Measurements from ENCODE around the gene MEP1B.
A peak's percentile ranks its signal among the peaks of the same experiment; 100 is the strongest.
"Not testable (repeated sequence)": the region's sequence is repeated elsewhere in the genome, so short reads cannot be mapped to it uniquely, and the experiment has no call there.

Gene MEP1B

DNA sequence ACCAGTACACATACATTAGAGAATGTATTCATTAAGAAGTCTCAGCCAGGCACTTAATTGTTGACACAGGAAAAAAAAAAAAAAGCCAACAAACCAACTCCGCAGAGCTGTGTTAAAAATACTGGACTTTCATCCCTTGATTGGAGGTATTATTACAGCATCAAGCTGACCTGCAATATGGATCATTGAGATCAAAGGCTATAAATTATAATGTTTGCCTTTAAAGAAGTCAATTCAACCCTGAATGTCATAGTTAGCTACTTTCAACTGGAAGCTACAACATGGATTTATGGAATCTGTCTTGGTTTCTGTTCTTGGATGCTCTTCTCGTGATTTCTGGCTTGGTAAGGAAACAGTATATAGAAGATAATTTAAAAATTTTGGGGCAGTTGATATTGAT lies at the start of gene MEP1B:
MEP1B (plus strand) TSS at position 250 of the 400 bp plus-strand sequence; CDS start at position 282, 32 bp downstream.
- no peak for DNase-seq (ENCODE audit: low read depth in 3 of 3, low spot score in 1 of 3)

DNA sequence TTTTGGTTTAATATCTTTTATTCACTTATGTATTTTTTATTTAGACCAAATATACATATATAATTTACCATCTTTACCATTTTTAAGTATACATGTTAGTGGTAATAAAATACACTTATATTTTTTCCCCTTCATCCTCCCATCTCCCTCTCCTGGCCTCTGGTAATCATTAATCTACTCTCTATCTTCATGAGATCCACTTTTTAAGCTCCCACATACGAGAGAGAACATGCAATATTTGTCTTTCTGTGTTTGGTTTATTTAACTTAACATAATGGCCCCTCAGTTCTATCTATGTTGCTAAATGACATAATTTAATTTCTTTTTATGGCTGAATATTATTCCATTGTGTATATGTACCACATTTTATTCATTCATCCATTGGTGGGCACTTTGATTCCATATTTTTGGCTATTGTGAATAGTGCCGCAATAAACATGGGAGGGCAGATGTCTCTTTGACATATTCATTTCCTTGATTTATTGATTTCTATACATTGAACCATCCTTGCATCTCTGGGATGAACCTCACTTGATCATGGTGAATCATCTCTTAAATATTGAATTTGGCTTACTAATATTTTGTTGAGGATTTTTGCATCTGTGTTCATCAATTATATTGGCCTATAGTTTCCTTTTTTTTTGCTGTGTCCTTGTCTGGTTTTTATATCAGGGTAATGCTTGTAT lies 41.5 kb upstream of the MEP1B start:
- DNase-seq (ENCODE audit: low read depth in 3 of 3, low spot score in 1 of 3) = no peak

DNA sequence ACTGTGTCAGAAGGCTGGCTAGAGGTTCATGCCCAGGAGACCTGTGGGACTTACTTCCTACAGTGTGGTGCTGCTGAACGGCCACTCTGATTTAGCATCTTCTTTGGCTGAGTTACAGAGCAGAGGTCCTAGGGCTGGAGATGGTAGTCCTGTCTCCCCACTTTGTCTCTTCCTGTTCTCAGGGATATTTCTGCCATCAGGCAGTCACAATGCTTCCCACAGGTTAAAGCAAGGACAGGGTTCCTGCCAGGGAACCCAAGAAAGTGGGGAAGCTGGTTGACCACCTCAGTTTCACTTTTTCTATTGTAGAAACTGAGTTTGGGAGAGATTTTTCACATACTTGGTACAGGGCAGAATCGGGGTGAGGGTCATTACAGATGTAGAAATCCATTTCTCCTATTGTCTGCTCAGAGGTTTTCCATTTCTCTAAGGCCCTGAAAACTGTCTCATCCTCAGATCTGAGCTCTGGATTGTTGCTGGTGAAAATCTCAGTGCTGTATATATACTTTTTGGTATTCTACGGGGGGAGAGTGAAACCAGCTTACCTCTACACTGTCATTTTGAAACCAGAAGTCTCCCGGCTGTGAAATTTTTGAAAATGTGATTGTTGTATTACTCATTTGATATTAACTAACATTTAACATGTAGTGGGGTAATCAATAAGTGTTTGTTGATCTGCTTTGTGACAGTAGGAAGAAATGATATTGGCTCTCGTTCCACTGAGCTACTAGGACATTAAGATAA lies 37.0 kb upstream of the MEP1B start:
- DNase-seq (ENCODE audit: low read depth in 3 of 3, low spot score in 1 of 3) = no peak

DNA sequence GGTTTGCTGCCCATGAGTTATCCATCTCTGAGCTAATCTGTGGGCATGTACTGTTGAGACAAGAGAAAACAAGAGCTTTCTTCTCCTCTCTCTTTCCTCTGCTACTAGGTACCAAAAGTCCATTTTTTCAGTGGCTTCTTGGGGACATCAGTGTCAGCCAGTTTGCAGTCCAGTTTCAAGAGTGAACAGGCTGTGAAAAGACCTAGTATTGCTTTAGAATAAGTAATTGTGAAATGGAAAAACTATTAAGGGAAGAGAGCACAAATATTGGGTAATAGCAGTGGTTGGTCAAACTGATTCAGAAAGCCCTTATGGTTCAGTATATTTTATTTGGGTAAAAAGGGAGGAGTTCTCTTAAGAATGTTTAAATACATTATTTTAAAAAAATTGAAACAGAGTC lies 33.0 kb upstream of the MEP1B start:
- no peak for DNase-seq (ENCODE audit: low read depth in 3 of 3, low spot score in 1 of 3)

DNA sequence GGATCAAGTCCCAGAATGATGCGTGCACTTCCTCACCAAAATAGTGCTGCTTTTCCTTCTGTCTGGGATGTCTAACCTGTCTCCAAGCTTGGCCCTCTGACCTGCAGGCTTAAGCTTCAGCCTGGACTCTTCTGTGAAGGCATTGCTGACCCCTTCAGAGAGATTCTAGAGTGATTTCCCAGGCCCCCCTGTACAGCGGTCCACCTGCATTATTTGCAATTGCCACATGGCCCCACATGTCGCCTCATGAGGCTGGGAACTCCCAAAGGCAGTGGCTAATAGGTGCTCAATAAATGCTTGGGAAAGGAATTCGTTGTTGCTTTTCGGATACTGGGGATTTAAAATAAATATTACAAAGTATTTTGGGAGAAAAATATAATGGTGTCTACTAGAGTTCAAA lies 32.3 kb upstream of the MEP1B start:
- no peak for DNase-seq (ENCODE audit: low read depth in 3 of 3, low spot score in 1 of 3)

DNA sequence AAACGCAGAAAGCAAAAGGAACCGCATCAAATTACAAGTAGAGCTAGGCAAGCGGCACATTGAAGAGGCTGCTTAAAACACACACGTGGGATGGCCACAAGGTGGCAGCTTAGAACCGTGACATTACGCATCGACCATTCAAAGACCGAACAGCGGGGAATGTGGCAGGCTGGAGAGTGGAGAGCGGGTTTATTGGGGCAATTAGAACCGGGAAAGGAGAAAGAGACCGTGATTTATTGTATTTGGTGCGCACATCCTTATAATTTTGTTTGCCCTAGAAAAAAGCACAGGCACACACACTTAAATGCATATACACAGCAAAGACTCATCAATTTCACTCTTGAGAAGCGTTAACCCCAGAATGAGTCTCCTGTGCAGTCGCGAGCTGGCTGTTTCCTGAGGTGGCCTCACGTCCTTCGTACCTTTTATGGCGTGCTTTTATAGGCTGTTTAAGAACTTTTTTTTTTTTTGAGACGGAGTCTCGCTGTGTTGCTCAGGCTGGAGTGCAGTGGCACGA lies 31.7 kb upstream of the MEP1B start:
- peak; percentile 31 to 41 (median 34) for DNase-seq (ENCODE audit: low read depth in 3 of 3, low spot score in 1 of 3)

DNA sequence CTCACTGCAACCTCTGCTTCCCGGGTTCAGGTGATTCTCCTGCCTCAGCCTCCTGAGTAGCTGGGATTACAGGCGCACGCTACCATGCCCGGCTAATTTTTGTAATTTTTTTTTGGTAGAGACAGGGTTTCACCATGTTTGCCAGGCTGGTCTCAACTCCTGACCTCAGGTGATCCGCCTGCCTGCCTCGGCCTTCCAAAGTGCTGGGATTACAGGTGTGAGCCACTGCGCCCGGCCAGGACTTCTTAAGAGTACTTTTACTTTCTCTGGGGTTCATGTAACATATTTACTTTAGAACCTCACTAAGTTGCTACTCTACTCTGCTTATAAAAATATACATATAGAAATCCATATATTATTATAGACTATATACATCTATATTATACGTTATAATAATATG lies 31.2 kb upstream of the MEP1B start:
- not testable (repeated sequence) for DNase-seq (ENCODE audit: low read depth in 3 of 3, low spot score in 1 of 3)

DNA sequence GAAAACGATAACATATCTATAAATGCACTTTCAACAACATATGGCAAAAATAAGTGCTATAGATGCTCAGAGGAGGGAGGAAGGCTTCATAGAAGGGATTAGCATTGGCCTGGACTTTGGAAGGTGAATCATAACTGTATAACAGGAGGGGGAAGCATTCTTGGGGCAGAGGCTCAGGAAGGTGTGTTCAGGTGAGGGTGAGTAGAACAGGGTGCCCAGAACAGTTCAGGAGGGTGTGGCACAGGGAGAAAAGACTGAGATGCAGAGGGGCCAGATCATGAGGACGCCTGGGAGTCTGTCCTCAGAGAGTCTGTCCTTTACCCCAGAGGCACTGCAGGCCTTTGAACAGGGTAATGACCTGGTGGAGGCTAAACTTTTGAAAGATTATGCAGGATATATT lies 29.3 kb upstream of the MEP1B start:
- DNase-seq (ENCODE audit: low read depth in 3 of 3, low spot score in 1 of 3) = no peak

DNA sequence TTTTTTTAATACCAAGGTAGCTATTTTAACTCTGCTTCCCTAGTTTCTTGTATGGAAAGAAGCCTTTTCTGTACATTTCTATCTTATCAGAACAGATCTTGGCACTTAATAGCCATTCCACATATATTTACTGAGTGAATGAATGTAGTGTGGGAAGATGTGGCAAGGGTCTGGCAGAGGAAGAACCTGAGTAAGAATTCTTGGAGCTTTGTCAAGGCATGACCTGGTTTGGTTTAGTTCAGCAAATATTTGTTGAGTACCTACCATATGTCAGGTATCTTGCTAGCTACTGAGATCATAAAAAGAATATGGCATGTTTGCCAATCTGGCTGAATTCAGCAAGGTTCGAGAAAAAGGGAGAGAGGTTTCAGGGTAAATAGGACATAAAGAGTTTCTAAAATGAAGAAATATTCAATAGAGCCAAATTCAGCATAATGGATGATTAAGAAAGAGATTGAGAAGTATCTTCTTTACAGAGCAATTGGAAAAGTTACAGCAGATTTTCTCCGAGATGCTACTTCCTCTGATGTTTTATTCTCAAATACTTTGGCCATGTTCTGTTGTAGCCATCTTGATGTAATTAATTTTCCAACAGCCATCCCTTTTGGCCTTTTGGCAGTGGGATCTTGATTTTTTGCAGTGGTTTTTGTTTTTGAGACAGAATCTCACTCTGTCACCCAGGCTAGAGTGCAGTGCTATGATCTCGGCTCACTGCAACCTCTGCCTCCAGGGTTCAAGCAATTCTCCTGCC lies 21.7 kb upstream of the MEP1B start:
- DNase-seq (ENCODE audit: low read depth in 3 of 3, low spot score in 1 of 3) = no peak

DNA sequence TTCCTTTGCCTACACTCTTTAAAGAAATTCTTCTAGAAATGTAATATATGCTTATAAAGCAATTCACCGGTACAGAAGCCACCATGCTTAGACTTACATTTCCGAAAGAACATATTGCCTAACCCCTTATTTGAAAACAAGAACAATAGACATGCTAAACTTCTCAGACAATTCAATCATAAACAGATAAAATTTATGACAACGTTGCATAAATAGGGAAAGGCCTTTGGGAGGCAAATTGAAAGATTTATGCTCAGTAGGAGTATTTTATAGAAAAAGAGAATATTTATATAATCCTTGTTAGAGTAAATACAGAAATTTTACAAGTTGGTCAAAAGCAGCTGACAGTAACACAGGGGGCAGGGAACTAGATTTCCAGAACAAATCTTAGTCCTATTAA lies 16.2 kb upstream of the MEP1B start:
- DNase-seq (ENCODE audit: low read depth in 3 of 3, low spot score in 1 of 3) = no peak

DNA sequence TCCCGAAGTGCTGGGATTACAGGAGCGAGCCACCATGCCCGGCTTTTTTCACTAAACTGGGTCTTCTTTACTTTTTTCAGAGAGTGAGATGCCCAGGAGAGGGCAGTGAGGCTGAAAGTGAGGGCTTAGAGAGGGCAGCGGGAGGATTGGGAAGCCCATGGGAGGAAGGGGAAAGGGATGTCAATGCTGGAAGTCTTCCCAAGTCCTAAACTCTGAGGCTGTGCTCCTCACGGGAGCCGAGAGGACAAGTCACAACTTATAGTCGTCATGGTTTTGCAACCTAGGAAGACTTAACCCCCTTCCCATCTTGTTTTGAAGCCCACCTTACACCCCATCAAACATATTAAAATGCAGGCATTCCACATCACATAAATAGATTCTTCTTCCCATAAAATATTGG lies 15.1 kb upstream of the MEP1B start:
- no peak for DNase-seq (ENCODE audit: low read depth in 3 of 3, low spot score in 1 of 3)

DNA sequence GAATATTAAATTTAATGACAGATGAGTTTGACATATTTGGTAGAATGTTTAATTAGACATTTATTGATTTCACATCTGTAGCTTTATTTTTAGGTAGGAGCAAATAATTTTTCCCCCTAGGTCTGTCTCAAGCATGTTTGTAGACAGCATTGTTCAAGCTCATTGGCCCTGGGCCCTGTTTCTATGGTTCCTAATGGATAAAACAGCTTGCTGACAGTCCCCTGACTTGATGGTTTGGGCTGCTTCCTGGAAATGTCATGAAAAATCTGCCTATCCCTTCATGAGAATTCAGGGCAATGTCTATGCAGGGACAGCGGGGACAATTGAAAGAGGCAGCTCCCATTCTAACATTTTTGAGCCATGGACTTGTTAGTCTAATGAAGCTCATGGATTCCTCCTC lies 14.6 kb upstream of the MEP1B start:
- no peak for DNase-seq (ENCODE audit: low read depth in 3 of 3, low spot score in 1 of 3)

DNA sequence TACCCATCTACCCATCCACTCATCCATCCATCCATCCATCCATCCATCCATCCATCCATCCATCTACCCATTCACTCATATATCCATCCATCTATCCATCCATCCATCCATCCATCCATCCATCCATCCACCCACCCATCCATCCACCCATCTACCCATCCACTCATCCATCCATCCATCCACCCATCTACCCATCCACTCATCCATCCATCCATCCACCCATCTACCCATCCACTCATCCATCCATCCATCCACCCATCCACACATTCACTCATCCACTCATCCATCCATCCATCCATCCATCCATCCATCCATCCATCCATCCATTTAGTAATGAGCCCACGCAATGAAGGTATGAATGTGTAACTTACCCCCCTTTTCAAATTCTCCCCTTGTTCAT lies 13.1 kb upstream of the MEP1B start:
- DNase-seq (ENCODE audit: low read depth in 3 of 3, low spot score in 1 of 3) = not testable (repeated sequence)

DNA sequence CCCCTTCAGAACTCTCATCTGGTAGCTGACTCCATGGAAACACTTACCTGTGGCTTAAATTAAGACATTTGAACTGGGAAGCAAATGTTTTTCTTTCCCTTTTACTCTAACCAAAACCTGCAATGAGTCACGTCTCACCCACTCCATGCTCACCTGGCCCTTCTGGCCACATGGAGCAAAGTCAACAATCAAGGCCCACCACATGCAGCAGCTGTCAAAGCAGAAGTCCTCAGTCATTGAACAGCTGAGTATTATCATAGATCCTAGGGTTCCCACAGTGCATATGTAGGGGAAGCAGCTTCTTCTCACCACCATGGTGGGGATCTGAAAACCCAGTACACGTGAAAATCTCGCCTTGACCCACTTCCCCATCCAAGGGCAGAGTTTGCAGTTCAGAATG lies 12.3 kb upstream of the MEP1B start:
- DNase-seq (ENCODE audit: low read depth in 3 of 3, low spot score in 1 of 3) = no peak

DNA sequence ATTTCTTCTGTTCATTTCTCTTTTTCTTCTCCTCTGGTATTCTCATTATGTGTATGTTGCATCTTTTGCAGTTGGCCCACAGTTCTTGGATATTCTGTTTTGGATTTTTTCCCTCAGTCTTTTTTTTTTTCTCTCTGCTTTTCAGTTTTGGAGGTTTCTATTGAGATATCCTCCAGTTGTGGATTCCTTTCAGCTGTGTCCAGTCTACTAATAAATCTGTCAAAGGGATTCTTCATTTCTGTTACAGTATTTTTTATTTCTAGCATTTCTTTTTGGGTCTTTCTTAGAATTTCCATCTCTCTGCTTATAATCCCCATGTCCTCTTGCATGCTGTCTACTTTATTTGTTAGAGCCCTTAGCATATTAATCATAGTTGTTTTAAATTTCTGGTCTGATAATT lies 6.3 kb upstream of the MEP1B start:
- no peak for DNase-seq (ENCODE audit: low read depth in 3 of 3, low spot score in 1 of 3)

DNA sequence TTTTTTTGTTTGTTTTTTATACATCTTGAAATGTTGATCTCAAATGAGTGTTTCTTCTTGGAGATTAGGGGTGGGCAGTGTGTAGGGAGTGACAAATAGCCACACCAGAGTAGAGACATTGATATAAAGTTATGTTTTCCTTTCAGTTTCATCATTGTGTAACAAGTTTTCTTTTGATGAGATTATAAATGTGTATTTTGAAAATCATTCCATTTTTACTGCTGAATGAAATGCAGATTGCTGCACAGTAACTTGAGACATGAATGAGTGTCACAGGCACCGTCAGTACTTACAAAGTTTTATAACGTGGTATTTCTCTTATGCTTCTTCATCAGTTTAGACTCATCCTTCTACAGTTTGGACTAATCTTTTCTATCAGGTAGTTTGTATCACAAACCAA lies 370 bp downstream of the MEP1B start:
- no peak for DNase-seq (ENCODE audit: low read depth in 3 of 3, low spot score in 1 of 3)

DNA sequence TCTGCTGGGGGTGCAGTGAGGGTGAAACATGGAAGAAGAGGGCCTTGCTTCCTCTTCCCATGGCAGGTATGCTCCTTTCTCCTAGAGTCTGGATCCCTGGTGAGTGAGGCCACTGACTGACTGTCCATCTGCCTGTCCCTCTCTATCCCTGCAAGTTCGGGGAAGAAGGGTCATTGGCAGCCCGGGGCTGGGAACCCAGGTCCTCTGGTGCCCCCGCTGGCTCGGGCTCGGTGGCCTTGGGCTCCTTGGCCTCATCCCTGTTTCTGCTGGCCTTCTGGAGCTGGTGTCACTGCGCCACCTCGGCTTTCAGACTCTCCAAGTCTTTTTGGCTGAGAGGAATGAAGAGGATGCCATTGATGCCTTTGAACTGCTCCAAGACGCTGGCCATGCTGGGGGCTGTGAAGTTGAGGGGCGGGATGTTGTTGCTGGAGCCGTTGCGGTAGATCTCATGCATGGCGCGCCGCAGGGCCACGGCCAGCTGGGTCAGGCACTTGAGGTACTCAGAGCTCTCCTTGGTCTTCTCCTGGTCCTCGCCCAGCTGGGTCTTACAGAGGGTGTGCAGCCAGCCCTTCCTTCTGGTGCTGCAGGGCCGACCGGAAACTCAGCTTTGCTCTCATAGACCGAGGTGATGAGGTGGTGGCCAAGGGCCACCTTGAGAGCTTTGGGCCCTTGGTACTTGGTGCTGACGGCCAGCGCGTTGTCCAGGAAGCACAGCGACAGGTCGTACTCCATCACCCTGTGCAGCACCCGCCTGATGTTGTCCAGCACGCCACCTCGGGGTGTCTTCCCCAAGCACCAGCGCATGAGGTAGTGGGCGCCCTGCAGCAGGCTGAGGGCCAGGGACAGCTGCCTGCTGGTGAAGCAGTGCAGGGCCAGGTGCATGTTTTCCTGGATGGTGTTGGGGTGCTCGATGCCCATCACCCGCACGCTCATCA lies 6.3 kb downstream of the MEP1B start:
- DNase-seq (ENCODE audit: low read depth in 3 of 3, low spot score in 1 of 3) = no peak

DNA sequence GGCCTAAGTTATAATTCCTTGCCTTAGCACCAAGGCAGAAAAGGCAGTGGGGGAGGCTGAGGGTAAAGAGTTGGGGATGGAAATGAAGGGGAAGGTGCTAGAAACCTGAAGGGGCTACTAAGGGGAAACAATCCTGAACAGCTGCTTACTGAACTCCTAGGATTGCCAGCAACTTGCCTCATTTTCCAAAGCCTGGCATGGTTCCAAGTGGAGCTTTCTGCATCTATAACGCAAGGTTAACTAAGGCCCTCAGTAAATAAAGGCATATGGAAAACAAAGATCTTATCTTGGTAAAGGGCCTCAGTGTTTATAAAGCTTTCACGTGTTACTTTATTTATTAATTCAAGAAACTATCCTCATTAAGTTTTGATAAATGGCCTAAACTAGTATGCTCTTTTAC lies 10.9 kb downstream of the MEP1B start:
- no peak for DNase-seq (ENCODE audit: low read depth in 3 of 3, low spot score in 1 of 3)

DNA sequence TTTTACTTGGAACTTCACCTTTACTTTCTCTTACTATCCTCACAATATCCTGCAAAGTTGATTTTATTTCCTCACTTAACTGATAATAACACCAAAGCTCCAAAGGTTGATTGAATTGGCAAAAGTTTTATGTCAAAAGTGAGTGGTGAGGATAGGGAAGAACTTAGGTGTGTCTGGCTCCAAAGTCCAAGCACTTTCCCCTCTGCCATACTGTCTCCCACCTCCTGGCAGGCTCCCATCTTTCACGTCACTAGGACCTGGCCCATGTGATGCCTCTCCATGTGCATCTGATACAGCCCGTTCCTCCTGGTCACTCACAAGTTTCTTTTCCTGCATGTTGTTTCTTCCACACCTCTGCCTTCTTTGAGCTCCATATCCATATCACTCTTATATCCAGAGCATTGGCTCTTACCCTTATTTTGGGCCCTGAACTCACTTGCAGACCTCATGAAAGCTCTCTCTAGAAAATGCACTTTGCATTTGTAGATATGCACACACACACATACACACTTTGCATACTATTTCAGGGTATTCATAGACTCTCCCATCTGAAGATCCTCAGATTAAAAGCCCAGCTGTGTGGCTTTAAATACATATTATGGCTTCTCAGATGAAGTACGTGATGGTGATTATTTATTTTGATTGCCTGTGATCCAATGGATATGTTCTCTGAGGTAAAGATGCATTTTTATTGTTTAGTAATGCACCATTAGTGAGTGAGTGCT lies 12.3 kb downstream of the MEP1B start:
- no peak for DNase-seq (ENCODE audit: low read depth in 3 of 3, low spot score in 1 of 3)

DNA sequence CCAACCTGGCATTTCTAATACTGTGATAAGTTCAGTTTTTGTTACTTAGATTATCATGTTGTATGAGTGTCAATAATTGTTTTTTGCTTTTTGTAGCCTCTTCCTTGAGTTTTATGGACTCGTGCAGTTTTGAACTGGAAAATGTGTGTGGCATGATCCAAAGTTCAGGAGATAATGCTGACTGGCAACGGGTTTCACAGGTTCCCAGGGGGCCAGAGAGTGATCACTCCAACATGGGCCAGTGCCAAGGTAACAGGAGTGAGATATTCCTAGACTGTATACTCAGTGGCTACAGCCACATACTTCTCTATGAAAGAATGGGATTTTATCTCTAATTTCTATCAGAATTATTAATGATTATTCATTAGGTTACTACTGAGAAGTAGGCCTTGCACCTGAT lies 18.2 kb downstream of the MEP1B start:
- DNase-seq (ENCODE audit: low read depth in 3 of 3, low spot score in 1 of 3) = no peak

Data from stimulated activated CD4-positive, alpha-beta T cell treated with anti-CD3 and anti-CD28 coated beads, TNF-alpha, amount 100 ng/mL, for 1 hour (primary cell).